A549 treated with Mapracorat at 1 μM for 4 hours (cell line): Measurements from ENCODE around the gene GADD45G. TPM values are rescaled to one million over a fixed set of nuclear protein-coding genes. Genes with fewer than 3 reads are reported as not detected.

Experiments
- total RNA-seq: library from RNA; stranded (reverse); fragments of 200-300 nt; extraction: Qiagen RNA extraction; gene quantifications from 5 replicates; pipeline ENCODE4 v1.2.3, GENCODE V29; 2022

The GADD45G gene, protein sequence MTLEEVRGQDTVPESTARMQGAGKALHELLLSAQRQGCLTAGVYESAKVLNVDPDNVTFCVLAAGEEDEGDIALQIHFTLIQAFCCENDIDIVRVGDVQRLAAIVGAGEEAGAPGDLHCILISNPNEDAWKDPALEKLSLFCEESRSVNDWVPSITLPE
- 0.24 to 0.77 TPM (median 0.50 TPM) in 5 replicates for total RNA-seq

DNA sequence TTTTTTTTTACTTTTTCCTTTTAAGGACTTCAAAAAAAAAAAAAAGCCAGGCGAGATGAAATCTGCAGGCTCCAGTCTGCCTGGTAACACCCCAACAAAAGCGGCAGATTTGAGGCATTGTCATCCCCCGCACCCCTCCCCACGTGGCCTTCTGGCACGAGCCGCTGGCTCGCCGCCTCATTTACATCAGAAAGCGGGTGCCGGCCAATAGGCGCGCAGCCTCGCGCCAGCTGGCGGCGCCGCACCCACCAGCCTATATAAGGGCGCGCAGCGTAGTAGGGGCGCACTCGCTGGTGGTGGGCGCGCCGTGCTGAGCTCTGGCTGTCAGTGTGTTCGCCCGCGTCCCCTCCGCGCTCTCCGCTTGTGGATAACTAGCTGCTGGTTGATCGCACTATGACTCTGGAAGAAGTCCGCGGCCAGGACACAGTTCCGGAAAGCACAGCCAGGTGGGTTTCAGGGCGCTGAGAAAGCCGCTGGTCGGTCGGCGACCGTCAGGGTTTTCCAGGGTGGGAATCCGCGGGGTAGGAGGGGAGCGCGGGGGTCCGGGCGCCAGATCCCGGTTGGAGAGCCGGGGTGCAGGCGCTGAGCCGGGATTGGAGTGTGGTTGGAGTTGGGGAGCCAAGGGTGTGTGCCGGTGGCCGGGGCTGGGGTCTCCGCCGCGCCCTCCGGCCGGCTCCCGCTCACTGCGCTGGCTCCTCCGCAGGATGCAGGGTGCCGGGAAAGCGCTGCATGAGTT lies at the start of gene GADD45G:
TSS of gene GADD45G (plus strand) at position 284 of the 736 bp plus-strand sequence. CDS start at position 394, 110 bp downstream.

Other genes starting within 250 kb of the GADD45G start
- gene SEMA4D, start 106.9 kb upstream of the GADD45G start, total RNA-seq = 4.0 to 5.8 TPM (median 4.8 TPM) in 5 replicates